ENCODE results near the gene ERG. TPM values are rescaled to one million over a fixed set of nuclear protein-coding genes. Genes with fewer than 3 reads are reported as not detected.

Gene ERG
- total and polyA plus RNA-seq, 2 of the 8 experiments (the other 6 are each of a cell fraction or from before 2014, with no cell fraction given), result 1.0 to 3.0 TPM

- Histone ChIP-seq H3K79me2 (ENCODE audit: control insufficient read depth in 1 of 2, insufficient read depth in 2 of 2, low read length in 2 of 2) (no peaks in the 10 kb centered on the region), H4K8ac (ENCODE audit: extremely low read depth, insufficient read depth, low read length) (no peak overlapping the region), H2BK20ac (ENCODE audit: low read length) (no peak overlapping the region), H2BK120ac (replicated peaks; ENCODE audit: low read depth, low read length) (no peak overlapping the region), H2BK5ac (ENCODE audit: low read depth, low read length) (no peak overlapping the region), H3K27me3 (replicated peaks in 1 of 4; ENCODE audit: control insufficient read depth in 3 of 4, extremely low read depth in 1 of 4, insufficient read depth in 3 of 4, low read length in 3 of 4) (no peaks in the 10 kb centered on the region; a peak in 3 of 7 replicates), H3K4me2 (ENCODE audit: insufficient read depth in 1 of 2, low read depth in 2 of 2, low read length in 2 of 2) (no peak overlapping the region), H3K9me3 (ENCODE audit: insufficient read depth in 2 of 2, low read depth in 1 of 2, low read length in 1 of 2) (no peaks in the 10 kb centered on the region; a peak in 1 of 4 replicates), H3K18ac (ENCODE audit: extremely low read depth, low read length) (no peak overlapping the region), H3K23me2 (ENCODE audit: low read depth, low read length) (no peaks in the 10 kb centered on the region), H3K79me1 (ENCODE audit: low read depth, low read length) (no peaks in the 10 kb centered on the region), H2AK5ac (ENCODE audit: low read depth, low read length) (no peak overlapping the region), H3K4me3 (ENCODE audit: extremely low read depth in 1 of 4, insufficient read depth in 2 of 4, low read depth in 3 of 4, low read length in 4 of 4) (no peak overlapping the region), H3K4me1 (replicated peaks in 1 of 4; ENCODE audit: control insufficient read depth in 3 of 4, insufficient read depth in 4 of 4, low read length in 3 of 4) (peaks cover 0 to 5% (median 0%) of the 10 kb centered on the region in 4 experiments; a peak in 1 of 7 replicates), H3K23ac (ENCODE audit: insufficient read length) (no peak overlapping the region), H3K36me3 (ENCODE audit: control insufficient read depth in 2 of 4, insufficient read depth in 4 of 4, low read length in 3 of 4) (no peaks in the 10 kb centered on the region), H3K56ac (replicated peaks; ENCODE audit: insufficient read length, low read depth, low read length) (no peak overlapping the region), H2BK12ac (ENCODE audit: low read depth, low read length) (no peak overlapping the region), H4K20me1 (replicated peaks in 1 of 2; ENCODE audit: control insufficient read depth in 1 of 2, insufficient read depth in 2 of 2, low read length in 2 of 2) (no peaks in the 10 kb centered on the region), H3K27ac (ENCODE audit: low read depth, low read length) (no peak overlapping the region), H4K5ac (ENCODE audit: insufficient read length, low read depth, low read length) (no peak overlapping the region), H2AFZ (ENCODE audit: low read length) (no peak overlapping the region), H3K9ac (replicated peaks in 1 of 4; ENCODE audit: extremely low read depth in 1 of 4, low read depth in 3 of 4, low read length in 3 of 4) (no peak overlapping the region), H3K4ac (replicated peaks; ENCODE audit: insufficient read length, low read depth, low read length) (no peak overlapping the region), H3K14ac (ENCODE audit: insufficient read length) (no peak overlapping the region), H4K91ac (replicated peaks; ENCODE audit: insufficient read length, low read length) (no peak overlapping the region), H2BK15ac (ENCODE audit: low read length) (no peak overlapping the region)
- ChIA-PET POLR2A (ENCODE audit: partially characterized antibody) (no interaction called here), CTCF (ENCODE audit: partially characterized antibody) (interaction anchor here (1.2 kb wide), 1 partner anchor 191 kb away, joined by 3 read pairs; no protein-coding TSS in a partner anchor)
- DNase-seq (ENCODE audit: low read depth in 1 of 2, low spot score in 2 of 2) (no peak), FAIRE-seq (no peak)
- 96% methylated on average over 7 of the region's 7 CpGs; no CpG with 5 or more reads in 1 of the 2 experiments for WGBS, 2 experiments (ENCODE audit: extremely low coverage in 1 of 2, insufficient coverage in 1 of 2, insufficient read length in 1 of 2, insufficient replicate concordance in 2 of 2, low coverage in 1 of 2, low lambda C conversion rate in 2 of 2, missing lambda C conversion rate in 1 of 2)
- TF ChIP-seq KDM5A (IDR thresholded peaks at IDR 0.05; ENCODE audit: low read length), result no peak
- TF ChIP-seq KDM4A (IDR thresholded peaks at IDR 0.05; ENCODE audit: low read depth, low read length, severe bottlenecking), result no peak
- TF ChIP-seq PHF8 (conservative IDR thresholded peaks at IDR 0.05; ENCODE audit: low read depth, low read length), result no peak
- no peak for TF ChIP-seq ATF2 (IDR thresholded peaks at IDR 0.05; ENCODE audit: low read length)
- TF ChIP-seq JUN (IDR thresholded peaks at IDR 0.05; ENCODE audit: low read depth, low read length), result no peak
- no peak for TF ChIP-seq CREB1 (IDR thresholded peaks at IDR 0.05)
- no peak for TF ChIP-seq RFX5 (IDR thresholded peaks at IDR 0.05; ENCODE audit: borderline replicate concordance, low read depth, low read length)
- TF ChIP-seq USF2 (IDR thresholded peaks at IDR 0.05; ENCODE audit: low read length), result no peak
- no peak for TF ChIP-seq ATF3 (IDR thresholded peaks at IDR 0.05; ENCODE audit: insufficient read depth, low read depth, low read length)
- TF ChIP-seq, protein P1, sequence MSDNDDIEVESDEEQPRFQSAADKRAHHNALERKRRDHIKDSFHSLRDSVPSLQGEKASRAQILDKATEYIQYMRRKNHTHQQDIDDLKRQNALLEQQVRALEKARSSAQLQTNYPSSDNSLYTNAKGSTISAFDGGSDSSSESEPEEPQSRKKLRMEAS (IDR thresholded peaks at IDR 0.05), result no peak
These were observed 138.4 kb downstream of the ERG start for GRCh38 chr21:38359835-38360234.

All from H1 (cell line).